ENCODE measurements around the gene KCNJ6.

KCNJ6 gene

DNA sequence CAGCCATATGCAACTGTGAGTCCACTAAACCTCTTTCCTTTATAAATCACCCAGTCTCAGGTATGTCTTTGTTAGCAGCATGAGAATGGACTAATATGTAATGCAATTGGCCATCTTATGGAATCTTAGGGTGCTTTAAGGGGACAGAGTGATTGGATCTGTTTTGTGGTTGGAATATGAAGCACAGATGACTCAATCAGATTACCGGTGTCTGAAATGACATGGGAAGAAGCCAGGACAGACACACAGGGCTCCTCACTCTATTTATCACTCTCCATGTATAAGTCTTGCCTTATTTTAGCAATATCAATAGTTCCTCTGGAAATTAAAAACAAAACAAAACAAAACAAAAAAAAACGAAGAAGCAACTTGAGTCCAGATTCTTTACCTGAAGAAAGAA lies 12.9 kb downstream of the KCNJ6 start:
- no peak for DNase-seq

DNA sequence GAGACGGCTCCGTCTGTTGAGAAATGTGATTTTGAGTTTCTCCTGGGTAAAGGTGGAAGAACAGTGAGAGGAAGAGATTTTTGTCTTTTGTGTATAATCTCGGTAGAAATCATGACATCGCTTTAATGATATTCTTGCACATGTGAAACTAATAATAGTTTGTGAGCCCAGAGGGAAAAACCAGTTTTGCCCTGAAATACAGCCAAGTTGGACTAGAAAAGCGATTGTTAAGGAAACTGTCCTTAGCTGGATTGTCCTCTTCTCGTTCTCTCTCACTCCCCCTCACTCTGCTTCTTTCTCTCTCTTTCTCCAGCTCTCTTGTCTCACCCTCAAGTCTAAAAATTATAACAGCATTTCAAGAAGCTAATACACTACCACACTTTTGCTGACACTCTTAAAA lies 17.1 kb downstream of the KCNJ6 start:
- no peak for DNase-seq

DNA sequence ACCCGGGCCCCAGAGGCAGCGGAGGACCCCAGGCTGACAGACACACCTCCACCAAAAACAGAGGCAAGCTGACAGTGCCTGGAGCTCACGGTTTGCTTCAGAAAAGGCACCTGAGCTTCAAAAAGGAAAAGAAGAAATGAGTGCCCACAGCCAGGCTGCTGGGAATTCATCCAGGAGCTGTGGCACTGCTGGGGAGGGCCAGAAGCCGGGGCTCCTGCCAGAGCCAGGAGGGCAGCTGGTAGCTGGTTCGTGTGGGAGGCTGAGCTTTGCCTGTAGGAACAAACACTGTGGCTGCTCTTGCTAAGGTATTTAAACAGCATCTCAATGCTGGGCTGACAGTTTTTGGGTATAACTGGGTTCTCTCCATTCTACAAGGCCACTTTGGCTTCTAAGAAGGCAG lies 19.5 kb downstream of the KCNJ6 start:
- no peak for DNase-seq

DNA sequence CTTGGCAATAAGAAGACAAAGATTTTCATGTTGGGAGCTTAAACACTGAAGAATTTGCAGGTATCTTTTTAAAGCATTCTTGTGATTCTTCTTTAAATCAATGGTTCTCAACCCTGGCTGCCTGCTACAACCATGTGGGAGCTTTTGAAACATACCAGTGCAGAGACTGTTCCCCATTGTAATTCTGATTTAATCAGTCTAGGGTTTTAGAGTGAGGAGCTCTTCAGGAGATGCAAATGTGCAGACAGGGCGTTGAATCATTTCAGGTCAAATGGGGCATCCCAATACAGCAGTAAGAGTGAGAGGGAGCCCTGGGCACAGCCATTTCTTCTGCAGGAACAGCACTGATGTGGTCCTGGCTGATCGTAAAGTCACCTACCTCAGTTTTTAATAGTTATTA lies 24.3 kb downstream of the KCNJ6 start:
- no peak for DNase-seq

DNA sequence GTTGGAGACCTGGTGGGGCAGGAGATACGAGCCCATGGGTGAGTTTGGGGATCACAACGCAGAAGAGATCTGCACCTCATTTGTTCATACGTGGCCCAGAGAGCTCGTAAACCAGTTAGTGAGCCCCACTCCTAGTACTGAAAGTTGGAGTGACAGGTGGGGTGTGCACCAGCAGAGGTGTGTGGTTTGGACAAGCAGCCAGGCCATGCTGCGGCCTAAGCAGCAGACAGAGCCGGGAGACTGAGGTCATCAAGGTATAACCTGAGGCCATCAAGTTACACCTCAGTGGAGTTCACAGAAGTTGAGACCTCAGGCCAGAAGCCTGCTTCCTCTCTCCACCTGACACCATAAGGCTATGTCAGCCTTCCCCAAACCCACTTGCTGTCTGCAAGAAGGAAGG lies 27.6 kb downstream of the KCNJ6 start:
- no peak for DNase-seq

DNA sequence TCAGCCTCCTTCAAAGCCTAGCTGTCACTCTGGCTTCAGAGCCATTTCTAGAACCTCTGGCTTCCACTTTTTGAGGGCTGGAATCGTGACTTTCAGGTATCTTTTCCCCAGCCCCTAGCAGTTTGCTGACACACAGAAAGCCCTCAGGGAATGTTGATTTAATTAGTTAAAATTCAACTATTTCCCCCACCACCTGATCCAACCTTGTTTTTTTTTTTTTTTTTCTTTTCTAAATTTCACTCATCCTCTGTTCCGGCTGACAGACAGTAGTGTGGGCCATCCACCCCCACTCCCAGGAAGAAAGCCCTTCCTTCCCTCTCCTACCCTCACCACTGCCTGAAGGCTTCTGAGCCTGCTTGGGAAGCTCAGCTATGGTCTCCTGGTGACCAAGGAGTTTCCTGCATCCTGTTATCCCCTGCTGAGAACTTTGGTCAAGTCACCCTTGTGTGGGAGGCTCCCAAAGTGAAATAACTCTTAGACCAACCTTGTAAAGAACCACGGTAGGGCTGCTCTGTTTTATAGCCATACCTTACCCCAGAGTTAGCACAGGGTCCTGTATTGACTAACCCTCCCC lies 29.4 kb downstream of the KCNJ6 start:
- no peak for DNase-seq

DNA sequence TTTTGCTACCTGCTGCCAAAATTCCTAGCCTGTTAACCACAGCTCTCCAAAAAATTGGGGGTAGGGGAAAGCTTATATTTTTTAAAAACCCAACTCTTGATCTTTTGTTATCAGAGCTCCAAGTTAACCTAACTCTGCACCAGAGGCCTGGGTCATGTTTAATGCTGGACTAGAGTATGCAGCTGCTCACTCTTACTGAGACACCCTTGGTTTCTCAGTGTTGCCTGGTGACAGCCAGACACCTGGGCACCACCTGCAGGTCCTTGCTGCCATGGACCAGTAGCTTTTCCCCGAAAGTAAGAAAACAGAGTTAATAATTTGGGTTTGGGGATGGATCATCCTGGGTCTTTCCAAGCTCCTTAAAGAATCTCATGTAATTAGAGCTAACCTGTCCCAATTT lies 30.1 kb downstream of the KCNJ6 start:
- DNase-seq, result no peak

DNA sequence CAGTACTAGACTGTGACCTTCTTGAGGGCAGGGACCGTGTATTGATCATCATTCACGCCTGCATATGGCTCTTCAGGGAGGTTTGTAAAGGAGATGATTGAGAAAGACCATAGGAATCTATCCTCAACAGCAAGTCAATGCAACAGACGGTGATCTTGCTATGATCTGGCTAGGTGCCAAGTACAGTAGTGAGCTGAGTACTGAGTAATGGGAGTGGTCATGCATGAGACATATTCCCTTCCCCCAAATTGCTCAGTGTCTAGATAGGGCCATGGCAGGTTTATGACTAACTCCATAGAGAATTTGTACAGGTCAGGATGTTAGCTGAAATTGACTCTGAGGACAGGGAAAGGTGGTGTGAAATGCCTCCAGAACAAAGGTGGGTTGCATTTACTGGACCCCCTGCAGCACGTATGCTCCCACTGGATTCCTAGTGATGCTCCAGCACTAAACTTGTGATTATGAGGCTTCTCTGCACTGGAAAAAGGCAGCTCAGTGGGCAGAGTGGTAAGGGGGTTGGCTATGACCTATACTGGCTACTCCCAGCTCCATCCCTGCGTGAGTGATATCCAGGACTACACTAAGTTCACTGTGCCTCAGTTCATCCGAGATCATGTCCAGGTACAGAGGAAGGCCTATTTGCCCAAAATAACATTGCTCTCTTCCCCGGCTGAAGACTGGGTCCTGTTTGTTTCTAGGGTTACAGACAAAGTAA lies 37.2 kb downstream of the KCNJ6 start:
- DNase-seq, result no peak

DNA sequence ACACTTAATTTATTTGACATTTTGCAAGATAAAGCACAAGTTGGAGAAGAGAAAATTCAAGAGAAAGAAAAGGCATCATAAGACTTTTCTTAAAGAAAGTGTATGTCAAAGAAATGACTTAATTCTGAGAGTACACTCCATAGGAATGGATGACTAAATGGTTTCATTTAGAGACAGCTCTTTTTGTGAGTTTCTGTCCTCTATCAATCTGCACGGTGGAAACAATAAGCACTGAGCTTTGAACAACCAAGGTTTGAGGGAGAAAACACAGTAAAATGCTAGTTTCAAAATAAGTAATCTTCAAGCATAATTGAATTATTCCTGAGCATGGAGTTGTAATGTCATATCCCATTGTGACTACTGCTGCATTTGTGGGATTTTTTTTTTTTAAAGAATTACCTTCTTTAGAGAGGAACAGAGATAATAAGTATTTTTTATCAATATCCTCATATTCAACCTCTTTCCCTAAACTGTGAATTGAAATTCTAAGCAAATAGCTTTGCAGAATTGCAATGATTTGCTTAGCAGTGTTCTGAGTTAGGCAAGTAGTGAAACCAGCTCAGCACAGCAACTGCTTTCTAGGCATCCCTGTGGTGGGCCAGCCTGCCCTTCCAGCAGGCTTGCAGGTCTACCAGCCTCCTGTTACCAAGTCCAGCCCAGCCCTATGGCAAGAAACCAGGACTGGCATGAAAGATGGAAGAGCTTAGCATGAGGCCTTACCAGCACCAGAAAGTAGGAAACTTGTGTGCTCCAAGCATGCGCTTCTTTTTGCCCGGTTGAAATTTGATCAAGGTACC lies 38.2 kb downstream of the KCNJ6 start:
- no peak for DNase-seq

DNA sequence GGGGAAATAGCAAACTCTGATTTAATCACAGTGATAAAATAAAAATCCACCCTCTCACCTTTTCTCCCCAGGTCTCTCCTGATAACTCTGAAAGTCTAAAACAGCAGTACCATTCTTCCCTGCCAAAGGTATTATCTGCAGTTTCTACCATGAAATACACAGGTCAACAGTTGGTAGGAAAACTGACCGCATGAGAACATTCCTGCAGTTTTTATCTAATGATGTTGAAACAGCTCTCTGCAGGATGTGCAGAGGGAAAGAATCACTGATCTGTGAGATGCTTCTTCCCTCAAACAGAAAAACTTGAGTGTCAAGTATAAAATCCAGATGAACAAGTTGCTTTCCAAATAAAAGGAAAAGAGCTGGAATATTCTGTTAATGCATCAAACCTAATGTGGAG lies 39.1 kb downstream of the KCNJ6 start:
- no peak for DNase-seq

DNA sequence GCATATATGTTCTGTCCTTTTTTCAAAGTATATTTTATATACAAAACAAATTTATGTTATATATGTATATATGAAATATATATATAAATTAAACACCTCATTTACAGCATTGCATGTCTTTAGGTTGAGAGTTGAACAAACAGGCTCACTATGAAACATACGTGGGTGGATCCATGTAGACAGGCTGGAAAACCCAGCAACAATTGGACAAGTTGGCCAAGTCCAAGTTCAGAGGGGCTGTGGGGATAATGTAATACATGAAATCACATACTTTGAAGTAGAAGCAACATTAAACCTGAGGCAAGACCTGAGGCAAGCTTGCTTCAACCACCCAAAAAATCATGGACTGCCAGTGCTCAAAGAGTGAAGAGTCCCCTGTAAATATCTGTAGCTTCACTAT lies 39.7 kb downstream of the KCNJ6 start:
- no peak for DNase-seq

DNA sequence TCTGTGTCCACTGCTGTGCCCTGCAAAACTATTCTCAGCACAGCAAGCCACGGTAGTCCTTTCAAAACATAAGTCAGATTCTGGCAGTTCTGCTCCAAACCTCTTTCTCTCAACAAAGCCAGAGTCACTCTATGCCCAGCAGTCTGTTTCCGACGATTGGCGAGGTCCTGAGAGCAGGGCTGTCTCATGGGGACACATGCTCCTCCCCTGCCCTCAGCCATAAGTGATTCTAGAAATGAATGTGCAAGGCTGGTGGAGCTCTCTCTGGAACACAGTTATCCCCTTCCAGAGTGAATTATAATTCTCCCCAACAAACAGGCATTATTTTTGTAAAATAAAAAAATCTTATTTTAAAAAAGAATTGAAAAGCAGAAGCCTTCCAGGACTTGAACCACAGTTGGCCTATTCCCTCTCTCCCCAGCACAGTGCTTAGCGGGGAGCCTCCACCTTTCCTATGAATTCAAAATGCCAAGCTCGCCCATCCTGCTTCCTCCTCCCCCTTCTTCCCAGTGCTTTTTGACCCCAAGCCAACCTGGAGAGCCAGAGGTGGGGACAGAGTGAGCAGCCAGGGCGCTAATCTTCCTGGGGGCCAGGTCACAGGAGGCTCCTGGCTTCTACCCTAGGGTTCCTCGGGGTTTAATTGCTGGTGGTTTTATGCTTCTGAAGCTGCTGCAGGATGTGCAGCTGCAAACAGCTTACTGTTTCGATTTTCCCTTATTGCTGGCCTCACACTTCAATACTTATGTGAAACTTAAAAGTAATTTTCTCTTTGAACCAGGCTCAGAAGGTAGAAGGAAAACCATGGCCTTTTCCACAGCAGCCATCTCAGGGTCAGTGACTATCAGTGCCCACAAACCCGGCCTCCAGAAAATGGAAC lies 41.1 kb downstream of the KCNJ6 start:
- DNase-seq, result no peak

DNA sequence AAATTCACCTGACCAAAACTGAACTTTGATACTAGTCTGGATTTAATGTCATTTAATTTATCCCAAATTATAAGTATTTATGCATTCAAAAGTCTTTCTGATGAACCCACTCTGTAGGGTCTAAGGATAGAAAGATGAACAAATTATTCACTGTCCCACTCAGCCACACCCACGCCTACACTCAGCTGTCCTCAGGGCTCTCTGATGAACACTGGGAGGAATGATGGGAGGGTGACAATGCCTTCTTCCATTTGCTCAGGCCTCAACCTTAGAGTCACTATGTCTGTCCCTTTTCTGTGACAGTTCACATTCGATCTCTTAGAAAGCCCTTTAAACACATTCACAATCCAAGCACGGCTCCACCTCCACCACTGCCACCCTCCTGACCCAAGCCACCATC lies 41.8 kb downstream of the KCNJ6 start:
- DNase-seq, result no peak

DNA sequence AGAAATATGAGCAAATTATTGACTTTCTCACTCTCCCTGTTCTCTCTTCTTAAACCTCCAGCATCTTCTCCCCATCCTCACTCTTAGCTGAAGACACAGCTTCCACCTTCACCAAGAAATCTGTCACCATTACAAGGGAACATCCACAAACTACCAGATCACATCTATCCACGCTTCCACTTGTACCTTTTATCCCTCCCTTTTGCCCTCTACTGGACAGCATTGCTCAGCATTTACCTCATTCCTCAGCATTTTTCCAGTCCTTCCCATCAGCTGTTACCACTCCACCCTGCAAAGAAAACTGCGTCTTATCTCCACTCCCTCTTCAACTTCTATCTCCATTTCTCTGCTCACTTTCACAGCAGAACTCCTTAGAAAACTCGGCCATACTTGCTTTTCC lies 42.6 kb downstream of the KCNJ6 start:
- no peak for DNase-seq

DNA sequence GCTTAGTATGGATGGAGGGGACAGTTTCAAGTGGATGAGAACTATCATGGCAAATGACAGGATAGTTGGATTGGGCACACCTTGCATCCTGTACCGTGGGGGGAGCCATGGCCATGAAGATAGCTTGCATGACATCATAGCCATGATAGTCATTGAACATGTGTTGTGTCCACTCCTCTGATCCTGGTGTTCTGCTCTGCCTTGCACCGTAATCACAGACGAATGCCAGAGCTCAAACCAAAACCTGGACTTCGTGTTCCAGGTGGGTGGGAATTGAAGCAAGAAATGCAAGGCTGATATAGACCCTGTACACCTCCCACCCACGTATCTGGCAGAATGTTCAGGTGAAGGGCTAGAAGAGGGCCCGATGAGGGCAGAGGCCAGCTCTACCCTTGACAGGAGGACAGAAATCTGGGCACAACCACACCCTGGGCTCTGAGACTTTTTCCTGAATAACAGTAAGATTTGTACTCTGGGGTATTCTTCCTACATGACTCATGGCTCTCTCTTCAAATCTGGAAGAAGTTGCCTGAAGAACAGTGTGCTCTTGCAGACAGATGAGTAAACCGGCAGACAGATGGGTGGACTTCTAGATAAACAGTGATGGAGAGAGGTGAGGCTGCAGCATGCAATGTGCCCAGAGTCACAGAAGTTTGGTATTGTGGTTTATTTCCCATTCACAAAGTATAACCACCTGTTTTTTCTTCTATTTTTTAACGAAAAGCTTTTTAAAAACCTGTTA lies 45.0 kb downstream of the KCNJ6 start:
- no peak for DNase-seq

DNA sequence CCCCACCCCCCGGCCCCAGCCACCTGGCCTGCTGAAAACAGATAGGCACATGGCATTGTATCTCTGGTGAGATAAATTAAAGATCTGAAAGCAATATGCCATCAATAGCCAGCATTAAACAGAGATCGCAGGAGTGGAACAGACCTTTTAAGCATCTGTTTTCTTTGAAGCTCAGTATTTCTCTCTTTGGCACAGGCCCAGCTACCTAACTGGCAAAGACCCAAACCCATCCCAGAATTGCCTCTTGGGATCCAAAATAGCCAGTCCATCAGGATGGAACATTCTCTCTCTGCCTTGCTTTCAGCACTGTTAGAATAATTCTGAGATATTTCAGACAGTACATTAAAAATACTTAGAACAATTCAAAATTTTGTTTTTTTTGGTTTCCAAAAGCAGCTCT lies 46.0 kb downstream of the KCNJ6 start:
- DNase-seq, result no peak

DNA sequence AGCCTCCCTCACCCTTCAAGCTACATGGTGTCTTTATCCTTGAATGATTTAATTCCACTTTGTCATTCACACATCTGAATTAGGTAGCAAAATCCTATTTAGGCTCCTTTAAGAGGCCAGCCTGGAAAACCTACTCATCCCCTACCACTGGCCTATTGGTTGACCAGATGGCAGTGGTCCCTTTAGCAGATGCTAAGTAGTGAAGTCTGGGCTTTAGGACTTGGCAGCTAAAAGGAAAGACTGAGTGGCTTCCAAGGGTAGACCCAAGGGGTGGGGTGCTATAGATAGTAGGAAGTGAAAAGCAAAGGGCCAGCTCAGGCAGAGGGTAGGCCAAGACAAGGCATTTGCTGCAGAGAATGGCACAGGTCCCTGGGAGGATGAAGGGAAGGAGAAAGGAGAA lies 46.6 kb downstream of the KCNJ6 start:
- DNase-seq, result no peak

DNA sequence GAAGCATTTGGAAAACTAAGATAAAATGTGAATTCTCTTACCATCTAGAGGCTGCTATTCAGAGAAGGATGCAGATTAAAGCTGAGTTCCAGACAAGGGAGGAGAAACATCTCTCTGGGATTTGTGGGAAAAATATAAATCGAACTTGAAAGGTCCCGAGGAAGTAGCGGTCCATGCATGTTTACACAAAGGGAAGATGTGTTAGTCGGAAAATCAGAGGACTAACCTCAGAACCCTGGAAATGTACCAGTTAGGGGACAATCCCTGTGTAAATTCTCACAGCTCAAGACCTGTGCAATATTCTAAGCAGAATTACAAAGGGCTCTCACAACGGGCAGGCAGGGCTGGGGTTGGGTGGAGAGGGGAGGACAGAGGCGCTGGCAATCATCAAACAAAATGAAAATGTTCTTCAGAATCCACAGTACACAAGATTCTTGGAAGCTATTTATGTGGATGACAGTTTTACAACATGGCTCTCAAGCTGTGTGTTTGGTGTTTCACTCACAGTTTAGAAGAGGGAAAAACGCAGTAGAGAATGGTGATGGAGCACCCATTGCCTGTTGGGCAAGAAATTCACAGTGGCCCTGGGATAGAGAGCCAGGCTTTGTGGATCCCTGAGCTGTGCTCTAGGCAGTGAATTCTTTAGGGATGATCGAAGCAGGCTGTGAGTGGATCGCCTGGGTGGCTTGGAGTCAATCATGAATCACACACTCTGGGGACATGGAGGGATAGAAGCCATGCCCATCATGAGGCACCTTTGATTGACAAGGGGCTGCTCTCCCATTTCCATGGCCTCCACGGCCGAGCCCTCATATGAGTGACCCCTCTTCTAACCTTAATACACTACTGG lies 47.6 kb downstream of the KCNJ6 start:
- no peak for DNase-seq

DNA sequence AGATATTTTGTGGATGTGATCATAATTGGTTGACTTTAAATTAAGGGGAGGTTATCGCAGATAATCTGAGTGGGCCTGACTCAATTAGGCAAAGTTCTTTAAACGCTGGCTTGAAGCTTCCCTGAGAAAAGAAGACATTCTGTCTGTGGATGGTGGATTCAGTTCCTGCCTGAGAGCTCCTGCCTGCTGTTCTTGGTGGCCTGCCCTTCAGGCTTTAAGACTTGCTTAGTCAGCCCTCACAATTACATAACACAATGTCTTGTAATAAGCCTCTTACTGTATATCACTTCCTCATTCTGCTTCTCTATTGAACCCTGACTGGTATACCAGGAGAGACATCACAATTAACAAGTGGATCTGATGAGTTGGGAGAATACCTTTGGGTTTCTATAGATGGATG lies 50.2 kb downstream of the KCNJ6 start:
- DNase-seq, result no peak

DNA sequence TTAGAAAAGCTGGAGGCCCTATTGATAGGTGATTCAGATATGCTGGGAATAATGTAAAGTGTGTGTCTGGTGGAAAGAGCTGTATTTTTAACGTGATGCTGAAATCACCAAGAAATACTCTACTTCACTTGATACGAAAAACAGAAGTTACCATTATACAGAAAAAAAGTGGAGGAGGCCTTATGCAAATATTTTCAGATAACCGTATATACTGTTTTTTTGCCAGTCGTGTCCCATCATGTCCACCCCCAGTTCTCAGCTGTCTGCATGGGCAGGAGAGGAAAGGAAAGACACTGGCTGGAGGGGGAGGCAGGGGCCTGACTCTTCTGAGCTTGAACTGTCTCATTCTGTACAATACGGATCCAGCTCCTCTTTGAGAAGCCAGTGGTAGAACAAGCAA lies 51.1 kb downstream of the KCNJ6 start:
- no peak for DNase-seq

DNA sequence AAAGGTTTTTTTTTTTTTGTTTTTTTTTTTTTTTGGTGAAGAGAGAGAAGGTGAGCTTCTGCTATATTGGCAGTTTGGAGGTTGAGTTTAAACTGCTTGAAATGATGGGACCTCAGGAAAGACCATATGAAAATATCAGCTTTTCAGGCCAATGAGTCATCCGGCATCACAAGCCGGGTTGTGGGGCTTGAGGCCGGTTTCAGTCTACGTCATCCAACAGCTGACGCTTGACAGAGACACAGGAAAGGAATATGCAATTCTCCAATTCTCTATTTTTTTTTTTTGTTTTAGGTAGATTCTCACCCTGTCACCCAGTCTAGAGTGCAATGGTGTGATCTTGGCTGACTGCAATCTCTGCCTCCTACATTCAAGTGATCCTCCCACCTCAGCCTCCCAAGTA lies 52.4 kb downstream of the KCNJ6 start:
- no peak for DNase-seq

DNA sequence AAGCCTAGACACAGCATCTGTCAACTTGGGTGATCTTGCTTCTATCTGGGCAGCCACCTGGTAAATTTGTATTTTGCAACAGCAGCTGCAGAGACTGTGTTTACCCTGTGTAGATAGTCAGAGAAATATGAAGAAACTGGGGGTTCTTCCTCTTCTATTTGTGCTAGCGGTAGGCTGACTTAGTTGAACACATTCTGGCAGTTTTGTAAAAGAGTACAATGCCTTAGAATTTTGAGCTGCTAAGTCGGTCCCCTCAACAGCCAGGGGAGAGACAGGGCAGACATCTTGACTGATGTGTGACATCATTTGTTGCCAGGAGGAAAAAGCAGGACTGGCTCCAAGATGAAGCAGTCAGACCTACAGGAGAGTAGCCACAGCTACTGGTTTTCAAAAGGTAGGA lies 53.7 kb downstream of the KCNJ6 start:
- DNase-seq, result no peak

Data from activated gamma-delta T cell treated with Interleukin-2 at 50 U/mL for 16 hours (primary cell).